K562 (cell line): ENCODE measurements around the gene PTPRG. TPM values are rescaled to one million over a fixed set of nuclear protein-coding genes. Genes with fewer than 3 reads are reported as not detected.
A peak's percentile ranks its signal among the peaks of the same experiment; 100 is the strongest.

Source experiments
- ATAC-seq: fragments of 200-7000 bp; cut with Tn5 transposase; 3 replicates; pipeline ENCODE4 v1.9.1; 2020; ENCODE audit warnings: moderate library complexity
- BruUV-seq: library from RNA; stranded (reverse); fragments of 400-500 nt; replicated peaks from 2 replicates; lab custom pipeline; 2021; lab: Mats Ljungman, UMichigan
- CTCF ChIA-PET: fragments of 300-600 bp; formaldehyde crosslinking; extraction: SDS; loops from one replicate; lab custom pipeline; 2021; ENCODE audit warnings: low intra/inter-chr PET ratio; lab: Yijun Ruan, JAX
- POLR2A ChIA-PET: fragments of 300-600, 350-650 bp; sonication (Branson Sonifier 250); formaldehyde crosslinking; extraction: SDS; loops from one replicate; lab custom pipeline; 2021; ENCODE audit warnings: antibody characterized with exemption, inconsistent platforms; lab: Yijun Ruan, JAX
- DNase-seq, 4 experiments: peaks; one replicate each; pipeline versions ENCODE4 v3.0.0 to v3.0.0-alpha.2; 2011 to 2018; ENCODE audit warnings: low spot score in 3 of 4, mixed read lengths in 3 of 4; ENCODE audit errors: extremely low read depth in 1 of 4
- FAIRE-seq: peaks from 2 replicates; lab custom pipeline; 2011; peaks lifted over from hg19 to GRCh38; lab: Jason Lieb, UNC
- H2AFZ ChIP-seq: 2 replicates; pipeline ENCODE4 v1.6.0; 2011; ENCODE audit warnings: low read depth, low read length, control low read depth, inconsistent platforms
- H3K27ac ChIP-seq: fragments of 200-600 bp; 3 replicates; pipeline ENCODE4 v1.8.0; 2011; ENCODE audit warnings: low read depth, mild to moderate bottlenecking, control low read depth, inconsistent platforms, low read length, moderate library complexity, mixed read lengths; ENCODE audit errors: extremely low read depth
- H3K27me3 ChIP-seq, 2 experiments: fragments of 300-600 bp in 1 of 2; 2 replicates in 1 of 2; 3 replicates in 1 of 2; pipeline versions ENCODE4 v1.6.0 to v1.8.0; 2011; ENCODE audit warnings: inconsistent platforms in 2 of 2, low read length in 2 of 2, mild to moderate bottlenecking in 1 of 2, mixed read lengths in 1 of 2, moderate library complexity in 1 of 2; ENCODE audit not compliant: control insufficient read depth in 2 of 2, insufficient read depth in 2 of 2
- H3K36me3 ChIP-seq: fragments of 300-600 bp; 3 replicates; pipeline ENCODE4 v1.8.0; 2011; ENCODE audit warnings: mild to moderate bottlenecking, low read length, inconsistent platforms; ENCODE audit not compliant: control insufficient read depth, insufficient read depth
- H3K4me1 ChIP-seq, 2 experiments: fragments of 200-600 bp in 1 of 2; replicated peaks in 1 of 2; 2 replicates in 1 of 2; 3 replicates in 1 of 2; pipeline versions ENCODE4 v1.5.1 to v1.8.0; 2011; ENCODE audit warnings: inconsistent platforms in 2 of 2, low read length in 2 of 2, mild to moderate bottlenecking in 1 of 2, mixed read lengths in 1 of 2, moderate library complexity in 1 of 2; ENCODE audit not compliant: control insufficient read depth in 2 of 2, insufficient read depth in 2 of 2
- H3K4me2 ChIP-seq: 2 replicates; pipeline ENCODE4 v1.6.1; 2011; ENCODE audit warnings: low read length, control low read depth, inconsistent platforms, mixed read lengths; ENCODE audit not compliant: insufficient read depth
- H3K4me3 ChIP-seq: fragments of 200-600 bp; sonication (generic), shearing (Covaris generic); 2 replicates; pipeline ENCODE4 v1.5.1; 2016; ENCODE audit warnings: control low read depth, inconsistent platforms
- H3K79me2 ChIP-seq: fragments of 200-600 bp; 3 replicates; pipeline ENCODE4 v1.8.0; 2011; ENCODE audit warnings: low read length, inconsistent platforms; ENCODE audit not compliant: control insufficient read depth, insufficient read depth
- H3K9ac ChIP-seq, 2 experiments: 2 replicates each; pipeline versions ENCODE4 v1.6.0 to v1.6.1; 2011; ENCODE audit warnings: low read depth in 2 of 2, low read length in 2 of 2, control low read depth in 1 of 2, inconsistent platforms in 1 of 2, mild to moderate bottlenecking in 1 of 2, mixed read lengths in 1 of 2; ENCODE audit not compliant: insufficient read depth in 1 of 2
- H3K9me1 ChIP-seq: one replicate; pipeline ENCODE4 v1.6.0; 2011; ENCODE audit warnings: inconsistent platforms, mild to moderate bottlenecking, low read length, moderate library complexity; ENCODE audit not compliant: control insufficient read depth, insufficient read depth
- H3K9me3 ChIP-seq: replicated peaks from 2 replicates; pipeline ENCODE4 v1.5.1; 2011; ENCODE audit warnings: low read depth, low read length, inconsistent platforms; ENCODE audit not compliant: control insufficient read depth, insufficient read depth
- H4K20me1 ChIP-seq: replicated peaks from 2 replicates; pipeline ENCODE4 v1.6.1; 2011; ENCODE audit warnings: low read length, inconsistent platforms, mixed read lengths; ENCODE audit not compliant: control insufficient read depth, insufficient read depth
- EHMT2 ChIP-seq: fragments of 450-650 bp; IDR thresholded peaks from 2 replicates; pipeline ENCODE4 v1.6.1; 2018; ENCODE audit warnings: antibody characterized with exemption
- GABPB2 ChIP-seq: fragments of 250-450 bp; sonication (Bioruptor Pico); conservative IDR thresholded peaks from 2 replicates; pipeline ENCODE4 v1.5.1; 2021; ENCODE audit warnings: mild to moderate bottlenecking
- MEIS2 ChIP-seq: fragments of 450-650 bp; IDR thresholded peaks from 2 replicates; pipeline ENCODE4 v1.6.1; 2014; ENCODE audit warnings: mild to moderate bottlenecking; ENCODE audit not compliant: partially characterized antibody
- MYNN ChIP-seq, 2 experiments: sonication (generic); formaldehyde crosslinking in 1 of 2; IDR thresholded peaks; 2 replicates each; pipeline versions ENCODE4 v1.5.0 to v1.6.1; 2016 to 2020; ENCODE audit warnings: antibody characterized with exemption in 1 of 2, missing genetic modification reagents in 1 of 2
- RBM22 ChIP-seq: fragments of 200-400 bp; formaldehyde crosslinking; IDR thresholded peaks from 2 replicates; pipeline ENCODE4 v1.6.1; 2018; ENCODE audit warnings: low read length, low read depth; ENCODE audit not compliant: poor library complexity, severe bottlenecking
- ZNF146 ChIP-seq: IDR thresholded peaks from one replicate; pipeline ENCODE4 v1.6.1; 2018; ENCODE audit warnings: missing compliant biosample characterization; ENCODE audit not compliant: unreplicated experiment
- ZNF717 ChIP-seq: fragments of 250-450 bp; sonication (Bioruptor Pico); IDR thresholded peaks from 2 replicates; pipeline ENCODE4 v1.5.0; 2021
- ZNF79 ChIP-seq: fragments of 250-450 bp; sonication (Bioruptor Pico); IDR thresholded peaks from 2 replicates; pipeline ENCODE4 v1.4.0; 2020; ENCODE audit warnings: low read depth, mild to moderate bottlenecking, moderate library complexity
- WGBS: fragments of 100-300 bp; shearing (Covaris generic); methylation state at CpG from one replicate; pipeline ENCODE4 v1.1.6; 2016; ENCODE audit warnings: low coverage, mixed read lengths; ENCODE audit not compliant: insufficient coverage; ENCODE audit errors: missing lambda C conversion rate; 5-methylcytosine and 5-hydroxymethylcytosine counted together
- in situ Hi-C: fragments of 300-500 bp; cut with MboI; formaldehyde crosslinking; loops from 4 replicates; pipeline ENCODE4 v1.15.0; 2018; ENCODE audit warnings: inconsistent platforms, mixed read lengths
- intact Hi-C: fragments of 100-400 bp; cut with micrococcal nuclease; formaldehyde crosslinking; loops from 2 replicates; pipeline ENCODE4 v1.14.2; 2022
- polyA plus RNA-seq, 8 experiments: library from polyadenylated mRNA; depleted of rRNA in 4 of 8; stranded (reverse) in 5 of 8; unstranded in 3 of 8; fragments of >200 nt; fragmentation: Nextera tagmentation in 2 of 8; fragmentation: Illumina TruSeq in 1 of 8; extraction: Ambion mirVana in 2 of 8; extraction: Trizol in 1 of 8; gene quantifications; 2 replicates each; pipeline versions ENCODE4 v1.2.1 to v1.2.3, GENCODE V29; 2011 to 2014; ENCODE audit warnings: inconsistent platforms in 1 of 8, missing spikeins in 1 of 8
- total RNA-seq, 7 experiments: library from RNA; depleted of rRNA in 6 of 7; stranded (reverse); fragments of >200 nt in 6 of 7; fragmentation: Illumina TruSeq in 2 of 7; extraction: Trizol in 2 of 7; gene quantifications; 2 replicates each; pipeline versions ENCODE4 v1.2.1 to v1.2.3, GENCODE V29; 2011 to 2021; ENCODE audit warnings: low replicate concordance in 1 of 7

Gene PTPRG
- total and polyA plus RNA-seq, 9 of the 15 experiments (the other 6 are each of a cell fraction or from before 2014, with no cell fraction given) = 0.16 TPM; not detected in 8

DNA sequence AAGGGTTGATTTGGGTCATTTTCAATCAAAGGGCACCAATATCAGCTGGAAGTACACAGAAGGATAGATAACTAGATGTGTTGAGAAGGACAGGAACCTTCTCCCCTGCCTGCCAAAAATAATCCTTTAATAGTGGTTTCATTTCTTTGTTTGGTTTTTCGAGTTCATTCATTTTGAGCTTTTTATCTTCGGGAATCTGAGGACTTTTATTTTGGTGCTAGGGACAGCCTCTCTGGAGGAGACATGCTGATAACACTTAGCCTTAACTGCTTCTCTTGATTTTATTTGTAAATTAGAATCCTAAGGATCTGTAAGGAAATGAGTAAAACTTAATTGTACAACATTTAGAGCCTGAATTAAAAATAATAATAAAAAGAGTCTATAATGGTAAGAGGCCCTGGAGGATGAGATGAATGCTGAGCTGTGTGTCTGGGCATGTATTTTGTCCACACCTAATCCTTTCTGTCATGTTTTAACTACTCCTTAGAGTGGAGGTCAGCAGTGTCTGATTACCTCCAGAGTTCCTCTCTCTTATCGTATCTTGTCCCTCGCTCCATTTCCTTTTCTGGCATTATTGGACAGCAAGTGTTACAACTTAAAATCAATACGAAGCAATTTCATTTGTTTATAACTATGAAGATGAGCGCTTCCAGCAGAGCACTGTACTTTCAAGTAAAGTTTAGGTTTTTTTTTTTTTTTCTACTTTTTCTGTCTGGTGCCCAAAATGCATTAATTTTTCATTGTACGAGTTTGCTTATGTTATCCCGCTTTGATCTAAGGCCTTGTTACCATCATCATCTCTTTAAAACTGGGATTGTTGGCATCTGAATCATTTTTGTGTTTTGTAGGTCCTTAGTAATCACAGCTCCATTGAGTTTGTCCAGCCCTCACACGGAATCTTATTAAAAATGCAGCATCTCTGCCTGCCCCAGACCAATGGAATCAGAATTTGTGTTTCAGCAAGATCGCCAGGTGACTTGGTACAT is 22.8 kb downstream of the PTPRG start:
- 2% methylated on average over 9 of the region's 10 CpGs for WGBS
- H2AFZ ChIP-seq = no peak overlapping the region
- H3K79me2 ChIP-seq = no peaks in the 10 kb centered on the region
- H3K36me3 ChIP-seq = no peaks in the 10 kb centered on the region
- intact Hi-C loops (no loop called here), in situ Hi-C loops (no loop called here)
- CTCF ChIA-PET = no interaction called here
- H3K4me2 ChIP-seq = no peak overlapping the region
- TF ChIP-seq MYNN (IDR thresholded peaks at IDR 0.05) (0 out of 2 replicates have a peak, but pooled peaks have one; percentile 42), MYNN (CRISPR knock-in tag; IDR thresholded peaks at IDR 0.05) (no peak), ZNF146 (no peak), MEIS2 (no peak), EHMT2 (no peak), GABPB2 (CRISPR knock-in tag) (no peak), RBM22 (no peak), ZNF717 (CRISPR knock-in tag) (no peak), ZNF79 (CRISPR knock-in tag) (no peak)
- DNase-seq (no peak), ATAC-seq (no peak), FAIRE-seq (no peak)
- H3K4me1 ChIP-seq = no peaks in the 10 kb centered on the region
- H3K4me3 ChIP-seq = no peak overlapping the region
- H3K9ac ChIP-seq = no peak overlapping the region
- no TSS peak for BruUV-seq
- H3K27ac ChIP-seq = no peak overlapping the region
- no peaks in the 10 kb centered on the region for H3K9me1 ChIP-seq
- no peaks in the 10 kb centered on the region for H4K20me1 ChIP-seq
- H3K27me3 ChIP-seq = no peaks in the 10 kb centered on the region
- H3K9me3 ChIP-seq = no peaks in the 10 kb centered on the region
- POLR2A ChIA-PET = no interaction called here
